ENCODE data around the gene TNS3. TPM values are rescaled to one million over a fixed set of nuclear protein-coding genes. Genes with fewer than 3 reads are reported as not detected.
"Not testable (repeated sequence)": the region's sequence is repeated elsewhere in the genome, so short reads cannot be mapped to it uniquely, and the experiment has no call there.

TNS3 gene
- 0.63 TPM for polyA plus RNA-seq (2012; ENCODE audit: insufficient read depth, insufficient read length)

DNA sequence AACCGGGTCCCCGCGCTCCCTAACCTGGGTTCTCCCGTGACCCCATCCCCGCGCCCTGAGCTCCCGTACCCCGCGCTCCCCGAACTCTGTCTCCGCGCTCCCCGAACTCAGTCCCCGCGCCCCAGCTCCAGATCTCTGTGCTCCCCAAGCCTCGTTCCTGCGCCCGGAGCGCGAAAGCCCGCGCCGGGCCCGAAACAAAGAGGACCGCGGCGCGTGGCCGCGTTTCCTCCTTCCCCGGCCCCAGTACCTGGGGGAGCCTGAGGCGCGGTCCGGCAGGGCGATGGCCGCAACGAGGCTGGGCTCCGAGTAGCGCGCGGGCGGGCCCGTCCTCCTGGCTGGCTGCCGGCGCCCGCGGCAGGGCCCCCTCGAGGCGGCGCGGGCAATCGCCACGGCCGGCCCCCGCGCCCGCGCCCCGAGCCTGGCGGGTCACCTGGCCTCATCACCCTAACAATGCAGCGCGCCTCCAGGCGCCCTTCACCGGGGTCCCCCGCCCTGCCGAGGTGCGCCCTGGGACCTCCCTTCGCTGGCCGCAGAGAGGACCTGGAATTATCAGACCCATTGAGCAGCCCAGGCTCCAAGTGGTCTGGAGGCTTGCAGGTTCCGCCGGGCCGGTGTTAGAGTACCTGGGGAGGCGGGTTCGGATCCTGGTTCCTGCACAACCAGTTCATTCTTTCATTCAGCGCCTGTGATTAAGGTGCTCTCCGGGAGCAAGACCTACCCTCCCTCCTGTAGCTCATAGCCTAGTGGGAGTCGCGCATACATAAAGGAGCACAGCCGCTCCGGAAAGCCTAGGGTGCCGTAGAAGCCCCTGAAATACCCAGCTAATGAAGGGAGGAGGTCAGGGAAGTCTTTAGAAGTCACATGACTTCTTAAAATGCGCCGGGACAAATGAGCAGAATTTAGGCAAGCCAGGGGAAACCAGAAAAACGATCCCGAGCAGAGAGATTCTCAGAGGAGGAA lies at the start of gene TNS3:
Gene TNS3, minus strand, starts transcription at position 308 of the 960 bp plus-strand sequence. CDS start 142,475 bp downstream, outside the sequence.
- no peak within 1 kb of the TSS for H3K4me3 ChIP-seq (ENCODE audit: low read length)
- DNase-seq (ENCODE audit: low read depth, low spot score): no peak

- no peak for DNase-seq (ENCODE audit: low read depth, low spot score)
- no peak overlapping the region for H3K4me3 ChIP-seq (ENCODE audit: low read length)
Measured at GRCh38 chr7:47631711-47632110, 49.8 kb upstream of the TNS3 start.

GRCh38 chr7:47627580-47628283 lies 45.8 kb upstream of the TNS3 start:
- no peak overlapping the region for H3K4me3 ChIP-seq (ENCODE audit: low read length)
- no peak for DNase-seq (ENCODE audit: low read depth, low spot score)

- no peak for DNase-seq (ENCODE audit: low read depth, low spot score)
Measured at GRCh38 chr7:47625861-47626715, 44.2 kb upstream of the TNS3 start.

GRCh38 chr7:47624689-47625088 lies 42.8 kb upstream of the TNS3 start:
- no peak overlapping the region for H3K4me3 ChIP-seq (ENCODE audit: low read length)
- no peak for DNase-seq (ENCODE audit: low read depth, low spot score)

More at GRCh38 chr7:47625861-47626715, 44.2 kb upstream of the TNS3 start:
- no peak overlapping the region for H3K4me3 ChIP-seq (ENCODE audit: low read length)

DNA sequence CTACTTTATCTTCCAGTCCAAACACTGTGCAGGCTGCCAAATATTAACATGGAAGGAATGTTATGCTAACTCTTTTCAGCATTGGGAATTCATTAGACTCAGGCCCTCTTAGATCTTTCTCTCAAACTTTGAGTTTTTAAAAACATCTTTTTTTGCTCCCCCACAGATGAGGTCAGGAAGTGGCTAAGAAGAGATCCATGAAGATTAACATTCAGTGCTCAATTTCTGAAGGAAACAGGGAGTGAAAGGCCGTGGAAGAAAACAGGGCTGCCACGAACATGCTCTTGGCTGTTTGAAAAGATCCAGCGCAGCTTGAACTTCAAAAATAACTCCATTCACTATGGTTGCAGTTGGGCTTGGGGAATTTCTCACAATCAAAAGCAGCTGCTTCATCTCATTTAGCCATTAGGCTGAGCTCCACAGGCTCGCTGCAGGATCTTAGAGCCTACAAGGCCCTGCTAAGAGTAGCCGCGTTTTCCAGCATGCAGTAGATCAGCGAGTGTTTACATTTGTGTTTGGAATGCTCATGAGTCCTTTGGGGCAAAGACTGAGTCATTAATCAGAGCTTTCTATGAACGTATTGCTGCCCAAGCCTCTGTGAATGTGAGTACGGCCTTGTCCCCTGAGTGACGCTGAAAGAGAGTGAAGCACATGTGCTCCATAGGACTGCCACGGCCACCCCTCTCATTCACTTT lies 41.2 kb upstream of the TNS3 start:
- no peak overlapping the region for H3K4me3 ChIP-seq (ENCODE audit: low read length)
- no peak for DNase-seq (ENCODE audit: low read depth, low spot score)

- DNase-seq (ENCODE audit: low read depth, low spot score): no peak
- no peak overlapping the region for H3K4me3 ChIP-seq (ENCODE audit: low read length)
Measured at GRCh38 chr7:47622586-47622945, 40.7 kb upstream of the TNS3 start.

DNA sequence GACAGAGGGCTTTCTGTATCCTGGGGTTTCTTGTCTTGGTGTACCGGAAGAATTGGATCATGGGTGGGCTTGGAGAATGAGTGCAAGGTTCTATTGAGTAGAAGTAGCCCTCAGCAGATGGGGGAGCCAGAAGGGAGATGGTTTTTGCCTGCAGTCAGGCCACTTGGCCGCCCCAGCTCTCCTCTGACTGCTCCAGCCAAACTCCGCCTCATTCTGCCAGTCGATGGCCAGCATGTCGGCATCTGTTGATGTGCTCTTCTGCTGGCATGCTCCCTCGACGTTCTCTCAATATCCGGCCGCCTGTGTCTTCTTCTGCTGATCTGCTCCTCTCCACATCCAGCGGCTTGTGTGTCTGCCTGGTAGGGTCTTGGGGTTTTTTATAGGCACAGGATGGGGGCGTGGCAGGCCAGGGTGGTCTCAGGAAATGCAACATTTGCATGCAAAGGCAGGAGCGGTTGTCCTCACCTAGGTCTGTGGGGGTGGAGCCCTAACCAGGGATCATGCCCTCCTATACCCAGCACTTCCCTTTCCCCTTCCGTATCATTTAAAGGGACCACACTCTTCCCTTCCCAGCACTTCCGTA lies 40.2 kb upstream of the TNS3 start:
- H3K4me3 ChIP-seq (ENCODE audit: low read length): no peak overlapping the region
- no peak for DNase-seq (ENCODE audit: low read depth, low spot score)

- no peak for DNase-seq (ENCODE audit: low read depth, low spot score)
Measured at GRCh38 chr7:47621347-47621746, 39.4 kb upstream of the TNS3 start.

DNA sequence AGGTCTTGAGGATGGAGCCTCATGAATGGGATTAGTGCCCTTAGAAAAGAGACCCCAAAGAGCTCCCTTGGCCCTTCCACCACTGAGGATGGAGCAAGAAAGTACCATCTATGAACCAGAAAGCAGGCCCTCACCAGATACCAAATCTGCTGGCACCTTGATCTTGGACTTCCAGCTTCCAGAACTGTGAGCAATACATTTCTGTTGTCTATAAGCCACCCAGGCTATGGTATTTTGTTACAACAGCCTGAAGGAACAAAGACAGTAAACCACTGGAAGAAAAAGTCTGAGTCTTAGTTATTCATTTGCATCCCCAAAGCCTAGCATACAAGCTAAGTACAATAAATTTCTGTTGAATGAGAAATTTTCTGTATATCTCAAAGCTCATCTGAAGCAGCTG lies 37.9 kb upstream of the TNS3 start:
- no peak for DNase-seq (ENCODE audit: low read depth, low spot score)
- H3K4me3 ChIP-seq (ENCODE audit: low read length): no peak overlapping the region

More at GRCh38 chr7:47621347-47621746, 39.4 kb upstream of the TNS3 start:
- H3K4me3 ChIP-seq (ENCODE audit: low read length): no peak overlapping the region

- DNase-seq (ENCODE audit: low read depth, low spot score): no peak
Measured at GRCh38 chr7:47617131-47617530, 35.2 kb upstream of the TNS3 start.

DNA sequence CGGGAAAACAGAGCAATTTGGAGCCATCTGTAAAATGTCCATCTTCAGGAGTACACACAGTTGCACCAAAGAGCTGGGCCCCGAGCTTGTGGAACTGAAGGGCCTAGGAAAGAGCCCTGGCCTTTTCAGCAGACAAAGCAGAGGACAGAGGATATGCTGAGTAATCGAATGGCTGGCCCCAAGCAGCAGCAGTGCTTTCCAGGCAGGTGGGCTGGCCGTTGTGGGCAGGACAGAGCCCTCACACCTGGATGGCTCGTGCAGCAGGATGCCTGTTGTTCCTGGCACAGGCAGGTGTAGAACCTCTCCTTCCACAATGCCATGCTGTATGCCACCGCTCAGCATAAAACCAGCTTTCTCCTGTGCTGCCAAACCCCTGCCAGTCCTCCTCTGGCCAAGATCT lies 32.5 kb upstream of the TNS3 start:
- no peak overlapping the region for H3K4me3 ChIP-seq (ENCODE audit: low read length)
- no peak for DNase-seq (ENCODE audit: low read depth, low spot score)

More at GRCh38 chr7:47617131-47617530, 35.2 kb upstream of the TNS3 start:
- no peak overlapping the region for H3K4me3 ChIP-seq (ENCODE audit: low read length)

- no peak for DNase-seq (ENCODE audit: low read depth, low spot score)
Measured at GRCh38 chr7:47611045-47611511, 29.2 kb upstream of the TNS3 start.

GRCh38 chr7:47610506-47611044 lies 28.7 kb upstream of the TNS3 start:
- no peak overlapping the region for H3K4me3 ChIP-seq (ENCODE audit: low read length)
- DNase-seq (ENCODE audit: low read depth, low spot score): no peak

More at GRCh38 chr7:47611045-47611511, 29.2 kb upstream of the TNS3 start:
- no peak overlapping the region for H3K4me3 ChIP-seq (ENCODE audit: low read length)

GRCh38 chr7:47609803-47610452 lies 28.0 kb upstream of the TNS3 start:
- no peak for DNase-seq (ENCODE audit: low read depth, low spot score)
- H3K4me3 ChIP-seq (ENCODE audit: low read length): no peak overlapping the region

DNA sequence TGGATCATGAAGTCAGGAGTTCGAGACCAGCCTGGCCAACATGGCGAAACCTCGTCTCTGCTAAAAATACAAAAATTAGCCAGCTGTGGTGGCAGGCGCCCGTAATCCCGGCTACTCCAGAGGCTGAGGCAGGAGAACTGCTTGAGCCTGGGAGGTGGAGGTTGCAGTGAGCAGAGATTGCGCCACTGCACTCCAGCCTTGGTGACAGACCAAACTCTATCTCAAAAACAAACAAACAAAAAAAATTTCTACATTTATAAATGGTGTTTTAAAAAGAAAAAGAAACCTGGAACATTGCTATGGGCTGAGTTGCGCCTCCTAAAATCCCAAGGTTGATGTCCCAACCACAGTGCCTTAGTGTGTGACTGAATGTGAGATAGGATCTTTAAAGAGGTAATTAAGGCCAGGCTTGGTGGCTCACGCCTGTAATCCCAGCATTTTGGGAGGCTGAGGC lies 24.7 kb upstream of the TNS3 start:
- H3K4me3 ChIP-seq (ENCODE audit: low read length); DNase-seq (ENCODE audit: low read depth, low spot score): not testable (repeated sequence)

GRCh38 chr7:47605816-47606575 lies 24.1 kb upstream of the TNS3 start:
- H3K4me3 ChIP-seq (ENCODE audit: low read length): no peak overlapping the region
- no peak for DNase-seq (ENCODE audit: low read depth, low spot score)
